Stimulated activated CD8-positive, alpha-beta memory T cell treated with anti-CD3 and anti-CD28 coated beads, Interleukin-15, amount 100 ng/mL, for 1 hour (primary cell): ENCODE data around the gene GGTLC2.
"Not testable (repeated sequence)": the region's sequence is repeated elsewhere in the genome, so short reads cannot be mapped to it uniquely, and the experiment has no call there.

Experiments used
- DNase-seq: peaks from one replicate; pipeline ENCODE4 v3.0.0-alpha.2; 2020; ENCODE audit warnings: low read depth

GGTLC2 gene

DNA sequence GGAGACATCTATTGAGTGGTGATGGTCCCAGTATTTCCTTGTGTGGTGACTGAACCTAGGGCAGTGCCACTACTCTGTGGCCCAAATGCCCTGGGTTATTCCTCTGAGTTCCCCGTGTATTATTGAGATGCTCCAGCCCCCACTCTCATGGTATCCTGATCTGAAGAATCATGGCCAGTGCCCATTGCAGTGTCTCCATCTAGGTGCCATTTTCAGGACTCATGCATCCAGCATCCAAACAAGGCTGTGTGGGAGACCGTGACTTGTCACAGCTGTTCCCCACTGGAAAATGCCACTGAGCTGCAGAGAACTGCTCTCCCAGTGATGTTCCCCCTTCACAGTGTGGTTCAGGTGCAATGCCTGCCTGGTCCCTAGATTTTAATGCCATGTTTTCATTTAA, 24.7 kb downstream of the GGTLC2 start:
- no peak for DNase-seq

DNA sequence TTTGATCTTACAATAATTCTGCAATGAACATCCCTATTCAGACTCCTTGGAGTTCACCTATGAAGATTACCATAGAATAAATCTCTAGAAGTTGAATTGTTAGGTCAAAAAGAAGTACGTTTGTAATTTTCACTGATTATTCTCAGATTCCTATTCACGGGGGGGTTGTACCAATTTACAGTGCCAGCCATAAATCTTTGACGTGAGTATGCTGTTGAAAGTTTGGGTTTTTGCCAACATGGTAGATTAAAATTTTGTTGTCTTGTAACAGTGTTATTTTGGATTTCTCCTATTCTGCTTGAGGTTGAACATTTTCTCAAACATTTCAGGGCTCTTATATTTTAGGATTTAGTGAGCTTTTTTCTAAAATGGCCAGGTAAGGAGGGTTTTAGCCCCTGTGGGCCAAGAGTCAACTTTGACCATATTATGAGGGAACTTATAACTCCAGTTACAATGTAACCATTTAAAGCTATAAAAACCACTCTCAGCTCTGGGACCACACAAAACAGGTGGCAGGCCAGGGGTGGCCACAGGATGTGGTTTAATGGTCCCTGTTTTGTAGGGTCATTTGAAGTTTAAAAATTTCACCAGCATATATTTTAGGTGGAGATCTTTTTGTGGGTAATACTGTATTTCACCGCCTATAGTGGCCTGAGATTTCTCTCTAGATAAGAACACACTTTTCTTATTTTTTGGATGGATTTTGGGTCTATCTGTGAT, 25.8 kb downstream of the GGTLC2 start:
- DNase-seq = no peak

DNA sequence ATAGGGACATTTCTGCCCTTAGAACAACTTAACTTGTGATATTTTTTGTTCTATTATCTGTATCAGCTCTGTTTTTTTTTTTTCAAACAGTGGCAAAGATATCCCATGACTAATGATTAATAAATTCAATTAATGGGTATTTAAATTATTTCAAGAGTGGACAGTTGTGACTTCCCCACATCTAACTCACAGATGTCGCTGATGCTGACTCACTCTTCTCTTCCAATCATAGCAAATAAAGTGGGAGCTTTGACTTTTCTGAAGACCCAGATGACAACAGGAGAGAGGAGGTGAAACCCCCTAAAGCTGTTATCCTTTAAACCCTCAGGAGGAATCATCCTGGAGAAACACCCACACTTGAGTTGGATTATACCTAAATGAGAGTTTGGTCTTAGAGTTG, 27.1 kb downstream of the GGTLC2 start:
- DNase-seq = no peak

DNA sequence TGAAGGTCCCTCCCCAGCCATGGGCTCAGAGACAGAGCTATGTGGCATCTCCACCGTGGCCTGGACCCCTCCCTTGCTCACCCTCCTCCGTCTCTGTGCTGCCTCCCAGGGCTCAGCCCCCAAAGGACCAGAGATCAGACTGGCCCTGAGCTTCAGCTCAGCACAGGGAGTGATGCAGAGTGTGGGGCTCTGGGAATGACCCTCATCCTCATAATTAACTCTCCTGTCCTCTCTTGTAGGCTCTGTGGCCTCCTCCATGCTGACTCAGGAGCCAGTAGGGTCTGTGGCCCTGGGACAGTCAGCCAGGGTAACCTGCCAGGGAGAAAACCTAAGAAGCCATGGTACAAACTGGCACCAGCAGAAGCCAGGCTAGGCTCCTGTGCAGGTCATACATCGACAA, 28.7 kb downstream of the GGTLC2 start:
- no peak for DNase-seq

DNA sequence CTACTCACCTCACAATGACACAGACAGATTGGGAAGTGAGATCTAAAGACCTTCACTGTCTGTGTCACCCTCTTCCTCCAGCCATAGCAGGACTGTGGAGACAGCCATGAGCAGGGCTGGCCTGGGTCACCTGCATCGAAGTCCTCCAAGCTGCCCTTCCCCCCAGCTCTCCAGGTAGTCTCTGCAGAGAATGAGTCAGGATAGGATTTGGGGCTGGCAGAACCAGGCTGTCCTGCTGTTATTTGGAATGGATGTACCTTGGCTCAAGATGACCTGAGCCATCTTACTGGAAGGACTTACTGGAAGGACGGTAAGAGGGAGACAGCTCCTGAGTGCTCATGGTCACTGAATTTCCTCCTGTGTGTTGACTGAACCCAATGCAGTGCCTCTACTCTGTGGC, 29.2 kb downstream of the GGTLC2 start:
- DNase-seq = no peak

DNA sequence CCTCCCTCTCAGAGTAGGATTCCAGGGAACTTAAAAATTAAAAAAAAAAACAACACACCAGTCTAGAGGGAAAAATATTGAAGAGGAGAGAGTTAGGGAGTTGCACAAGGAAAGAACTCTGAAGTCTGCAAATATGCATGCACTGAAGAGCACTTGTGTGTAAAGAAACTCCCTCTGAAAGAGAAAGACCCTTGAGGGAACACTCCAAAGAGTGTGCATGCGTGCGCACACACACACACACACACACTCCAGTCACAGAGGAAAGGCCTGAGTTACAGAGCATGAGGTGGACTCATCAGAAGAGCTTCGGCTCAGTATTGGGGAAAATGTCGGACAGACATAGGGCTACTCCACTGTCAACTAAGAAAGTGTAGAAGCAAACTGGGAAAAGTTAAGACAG, 30.1 kb downstream of the GGTLC2 start:
- DNase-seq = no peak

DNA sequence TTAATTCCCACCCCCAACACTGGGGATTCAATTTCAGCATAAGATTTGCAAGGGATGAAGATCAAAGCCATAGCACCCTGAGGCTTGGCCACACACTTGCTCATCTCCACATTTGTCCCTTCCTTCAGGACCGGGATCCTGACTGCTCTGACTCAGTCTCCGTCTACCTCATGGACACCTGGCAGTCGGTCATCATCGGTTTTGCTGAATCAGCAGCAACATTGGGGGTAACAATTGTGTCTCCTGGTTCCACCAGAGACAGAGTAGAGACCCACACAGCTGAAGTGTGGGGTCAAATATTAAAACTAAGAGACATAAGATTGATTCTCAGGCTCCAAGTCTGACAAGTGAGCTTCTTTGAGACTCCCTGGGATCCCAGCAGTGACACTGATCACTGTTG, 34.6 kb downstream of the GGTLC2 start:
- no peak for DNase-seq

DNA sequence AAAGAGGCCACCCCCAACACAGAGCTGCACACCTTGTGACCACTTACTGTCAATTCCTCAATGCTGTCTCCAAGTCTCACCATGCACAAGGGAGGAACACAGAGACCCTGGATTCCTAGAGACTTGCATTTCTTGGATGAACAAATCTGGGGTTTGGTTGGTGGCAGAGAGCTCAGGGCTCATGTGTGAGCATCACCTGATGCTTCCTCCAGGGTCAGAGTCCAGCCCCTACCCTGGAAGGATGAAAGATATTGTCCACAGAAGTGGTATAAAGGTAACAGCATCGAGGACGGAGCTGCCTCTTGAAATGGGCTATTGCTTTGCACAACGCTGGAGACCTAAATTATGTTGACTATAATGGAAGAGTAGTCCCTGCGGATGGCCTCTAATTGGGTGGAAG, 36.0 kb downstream of the GGTLC2 start:
- no peak for DNase-seq

DNA sequence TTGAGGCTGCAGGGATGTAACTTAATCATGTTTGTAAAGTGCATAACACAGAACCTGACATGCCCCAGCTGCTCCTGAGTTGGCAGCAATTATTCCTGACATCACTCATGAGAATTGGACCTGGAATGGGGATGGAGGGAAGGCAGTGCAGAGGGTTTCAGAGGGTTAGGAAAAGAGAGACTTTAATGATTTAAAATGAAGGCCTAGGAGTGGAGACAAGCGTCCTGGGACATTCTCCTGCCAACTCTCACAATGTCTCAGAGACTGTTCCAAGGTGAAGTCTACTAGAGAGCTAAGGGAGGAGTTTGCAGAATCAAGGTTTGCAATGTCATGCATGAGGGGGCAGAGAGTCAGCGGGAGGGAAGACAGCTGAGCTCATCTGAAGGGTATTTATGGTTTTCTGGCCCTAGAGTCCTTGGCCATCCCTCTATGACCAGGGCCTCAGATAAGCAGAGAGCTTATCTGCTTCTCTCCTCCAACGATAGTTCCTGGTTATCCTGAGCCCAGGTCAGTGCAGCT, 36.9 kb downstream of the GGTLC2 start:
- DNase-seq = no peak

DNA sequence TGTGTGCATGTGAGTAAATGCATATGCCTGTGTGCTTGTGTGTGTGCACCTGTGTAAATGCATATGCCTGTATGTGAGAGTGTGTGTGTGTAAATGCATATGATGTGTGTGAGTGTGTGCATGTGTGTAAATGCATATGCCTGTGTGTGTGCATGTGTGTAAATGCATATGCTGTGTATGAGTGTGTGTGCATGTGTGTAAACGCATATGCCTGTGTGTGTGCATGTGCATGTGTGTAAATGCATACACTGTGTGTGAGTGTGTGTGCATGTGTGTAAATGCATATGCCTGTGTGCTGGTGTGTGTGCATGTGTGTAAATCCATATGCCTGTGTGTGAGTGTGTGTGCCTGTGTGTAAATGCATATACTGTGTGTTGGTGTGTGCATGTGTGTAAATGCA, 37.8 kb downstream of the GGTLC2 start:
- no peak for DNase-seq

DNA sequence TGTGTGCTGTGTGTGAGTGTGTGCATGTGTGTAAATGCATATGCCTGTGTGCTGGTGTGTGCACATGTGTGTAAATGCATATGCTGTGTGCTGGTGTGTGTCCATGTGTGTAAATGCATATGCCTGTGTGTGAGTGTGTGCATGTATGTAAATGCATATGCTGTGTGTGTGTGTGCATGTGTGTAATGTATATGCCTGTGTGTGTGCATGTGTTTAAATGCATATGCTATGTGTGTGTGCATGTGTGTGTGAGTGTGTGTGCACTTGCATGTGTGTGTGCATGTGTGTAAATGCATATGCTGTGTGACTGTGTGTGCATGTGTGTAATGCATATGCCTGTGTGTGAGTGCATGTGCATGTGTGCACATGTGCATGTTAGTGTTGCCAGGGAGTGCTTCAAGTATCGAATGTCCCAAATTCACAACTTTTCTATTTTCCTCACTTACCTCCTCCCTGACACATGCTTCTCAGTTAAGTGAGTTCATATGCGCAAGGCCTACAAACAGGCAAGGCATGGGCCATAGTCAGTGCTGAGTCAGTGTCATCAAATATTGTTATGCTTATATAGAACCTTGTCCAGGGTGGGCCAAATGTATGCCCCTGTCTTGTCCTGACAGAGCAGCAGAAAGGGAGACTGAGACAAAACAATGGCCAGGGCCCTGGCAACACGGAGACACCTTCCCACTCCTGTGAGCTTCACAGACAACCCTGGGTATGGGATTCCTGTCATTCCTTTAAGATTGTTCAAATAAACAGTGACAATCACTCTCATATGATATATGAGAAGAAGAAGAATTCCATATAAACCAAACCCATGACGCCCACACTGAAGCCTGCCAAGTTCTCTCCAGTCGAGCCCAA, 38.6 kb downstream of the GGTLC2 start:
- DNase-seq = no peak

DNA sequence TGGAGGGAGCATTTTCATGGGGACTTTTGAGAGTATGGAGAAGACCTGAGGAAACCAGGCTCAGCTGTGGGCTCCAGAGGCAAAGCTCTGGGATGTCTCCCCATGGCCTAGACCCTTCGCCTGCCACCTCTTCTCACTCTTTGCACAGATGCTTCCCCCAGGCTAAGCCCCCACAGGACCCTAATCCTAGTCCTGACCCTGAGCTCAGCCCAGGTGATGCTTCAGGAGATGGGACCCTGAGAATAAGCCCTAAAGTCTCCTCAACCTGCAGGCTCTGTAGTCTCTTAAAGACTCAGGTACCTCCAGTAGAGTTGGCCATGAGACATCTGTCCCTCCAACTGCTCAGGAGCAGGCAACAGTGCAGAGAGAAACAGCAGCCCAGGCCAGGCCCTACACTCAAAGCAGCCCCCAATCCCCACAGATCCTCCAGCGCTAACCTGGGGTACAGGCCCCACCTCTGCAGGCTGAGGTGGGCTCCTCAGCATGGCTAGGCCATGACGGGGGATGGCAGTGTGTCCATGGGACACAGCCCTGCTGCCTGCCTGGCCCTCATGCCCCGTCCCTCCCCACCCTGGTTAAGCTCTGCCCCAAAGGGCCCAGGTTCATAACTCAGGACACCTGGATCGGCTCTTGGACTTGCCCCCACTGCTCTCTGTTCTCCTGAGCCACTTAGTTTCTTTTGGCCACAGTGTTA, 39.4 kb downstream of the GGTLC2 start:
- no peak for DNase-seq

DNA sequence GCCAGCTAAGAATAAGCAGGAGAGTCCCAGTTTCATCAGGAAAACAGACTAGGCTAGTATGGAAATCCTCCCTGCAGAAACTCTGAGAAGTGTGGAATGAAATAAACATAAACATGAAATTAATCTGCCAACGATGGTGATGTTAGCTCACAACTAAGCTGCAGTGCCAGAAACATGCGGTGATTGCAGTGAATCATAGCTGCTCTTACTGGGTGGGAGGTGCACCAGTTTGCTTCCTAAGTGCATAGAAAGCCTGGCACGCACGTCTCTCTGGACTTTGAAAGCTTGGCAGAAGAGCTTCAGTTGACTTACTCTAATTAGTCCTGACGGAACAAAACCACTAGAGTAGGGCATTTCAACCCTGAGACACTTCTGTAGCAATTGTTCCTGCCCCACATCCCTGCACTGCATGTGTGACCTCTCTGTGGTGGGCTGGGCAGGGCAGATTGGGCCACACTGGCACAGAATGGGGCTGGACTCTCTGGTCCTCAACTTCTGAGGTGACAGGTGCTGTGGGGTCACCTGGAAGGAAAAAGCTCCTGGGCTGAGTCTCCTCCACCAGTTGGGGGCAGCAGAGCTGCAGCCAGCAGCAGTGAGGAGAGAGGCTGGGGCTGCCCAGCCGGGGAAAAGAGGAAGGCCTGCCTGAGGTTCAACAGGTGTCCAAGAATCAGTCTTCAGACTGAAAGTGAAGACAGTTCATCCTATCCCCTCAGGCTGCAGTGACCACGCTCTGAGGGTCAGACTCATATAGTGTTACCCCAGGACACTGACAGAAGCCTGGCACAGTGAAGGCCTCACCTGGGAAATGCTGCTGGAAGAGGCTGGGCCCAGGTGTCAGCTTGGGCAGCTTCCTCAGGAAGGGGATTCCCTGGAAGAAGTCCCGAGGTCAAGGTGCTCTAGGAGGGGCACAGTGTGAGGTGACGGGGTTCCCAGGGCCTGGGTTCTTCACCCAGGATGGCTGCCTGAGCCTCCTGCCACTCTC, 40.5 kb downstream of the GGTLC2 start:
- no peak for DNase-seq

DNA sequence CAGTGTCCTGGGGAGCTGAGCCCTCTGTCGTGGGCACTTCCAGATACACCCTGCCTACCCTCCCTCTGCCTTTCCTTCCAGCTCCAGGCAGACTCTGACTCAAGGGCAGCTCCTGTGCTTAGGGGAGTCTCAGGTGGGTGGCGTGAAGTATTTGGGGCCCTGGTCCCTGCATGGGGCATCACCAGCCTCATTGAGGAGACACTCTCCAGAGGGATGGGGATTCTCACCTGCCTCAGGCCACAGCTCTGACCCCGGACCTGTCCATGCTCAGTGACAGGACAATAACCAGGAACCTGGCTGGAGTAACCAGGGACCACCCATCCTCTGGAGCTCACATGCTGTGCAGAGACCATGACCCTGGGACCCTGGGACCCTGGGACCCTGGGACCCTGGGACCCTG, 41.2 kb downstream of the GGTLC2 start:
- DNase-seq = no peak

DNA sequence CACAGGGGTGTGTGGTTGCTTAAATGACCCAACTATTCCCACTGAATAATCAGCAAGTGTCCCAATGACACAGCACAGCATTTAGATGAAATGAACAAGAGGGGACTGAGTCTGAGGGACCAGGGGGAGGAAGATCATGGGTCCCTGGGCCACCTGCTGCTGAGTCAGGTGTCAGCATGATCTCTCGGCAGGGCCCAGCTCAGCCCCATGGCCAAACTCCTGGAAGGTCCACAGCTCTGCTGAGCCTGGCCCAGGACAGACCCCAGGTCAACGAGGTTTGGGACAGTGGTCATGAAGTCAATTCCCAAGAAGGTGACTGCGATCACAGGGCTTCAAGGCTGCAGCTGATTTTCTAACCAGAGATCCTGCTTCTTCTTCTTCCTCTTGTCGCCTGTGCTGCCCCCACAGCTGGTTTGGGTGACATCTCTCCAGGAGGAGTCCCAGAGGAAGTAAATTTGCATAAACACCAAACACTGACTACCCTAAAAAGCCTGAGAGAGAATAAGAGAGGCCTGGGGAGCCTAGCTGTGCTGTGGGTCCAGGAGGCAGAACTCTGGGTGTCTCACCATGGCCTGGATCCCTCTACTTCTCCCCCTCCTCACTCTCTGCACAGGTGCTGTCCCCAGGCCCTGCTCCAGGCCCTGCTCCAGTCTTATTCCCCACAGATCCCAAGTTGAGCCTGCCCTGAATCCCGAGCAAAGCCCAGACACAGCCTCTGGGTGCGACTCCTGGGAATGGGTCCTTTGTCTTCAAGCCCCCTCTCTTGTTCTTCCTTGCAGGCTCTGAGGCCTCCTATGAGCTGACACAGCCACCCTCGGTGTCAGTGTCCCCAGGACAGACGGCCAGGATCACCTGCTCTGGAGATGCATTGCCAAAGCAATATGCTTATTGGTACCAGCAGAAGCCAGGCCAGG, 42.0 kb downstream of the GGTLC2 start:
- DNase-seq = not testable (repeated sequence)

DNA sequence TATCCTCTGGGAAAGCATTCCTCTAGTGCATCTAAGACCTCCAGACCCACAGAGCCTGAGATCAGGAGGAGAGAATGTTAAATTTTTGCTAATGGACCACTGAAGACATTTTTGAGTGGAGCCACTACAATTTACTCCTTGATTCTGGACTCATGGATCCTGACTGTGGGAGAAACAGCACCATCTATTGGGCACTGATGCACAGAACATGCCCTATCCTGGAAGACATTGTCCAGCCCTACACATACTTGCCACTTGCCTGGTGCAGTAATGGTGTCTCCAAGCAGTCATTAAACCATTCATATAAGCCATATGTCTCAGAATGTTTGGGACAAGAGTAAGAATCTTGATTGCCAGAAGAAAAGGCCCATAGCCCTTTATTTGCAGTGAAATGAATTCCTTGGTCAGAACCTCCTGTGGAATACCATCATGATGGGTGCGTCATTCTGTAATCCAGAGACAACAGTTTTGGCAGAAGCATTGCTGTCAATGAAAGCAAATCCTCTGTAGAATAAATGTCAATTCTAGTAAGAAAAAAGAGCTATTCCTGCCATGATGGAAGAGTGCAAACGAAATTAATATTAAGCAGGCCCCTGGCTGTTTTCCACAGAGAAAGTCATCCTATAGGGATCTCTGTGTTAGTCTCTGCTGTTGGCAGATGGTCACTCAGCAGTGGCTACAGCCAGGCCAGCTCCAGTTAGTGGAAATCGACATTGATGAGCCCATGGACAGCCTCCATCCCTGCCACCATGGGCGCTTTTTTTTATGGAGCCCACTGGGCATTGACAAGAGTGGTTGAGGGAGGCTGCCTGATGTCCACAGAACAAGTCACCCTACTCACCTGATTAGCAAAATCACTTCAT, 43.5 kb downstream of the GGTLC2 start:
- DNase-seq = no peak

DNA sequence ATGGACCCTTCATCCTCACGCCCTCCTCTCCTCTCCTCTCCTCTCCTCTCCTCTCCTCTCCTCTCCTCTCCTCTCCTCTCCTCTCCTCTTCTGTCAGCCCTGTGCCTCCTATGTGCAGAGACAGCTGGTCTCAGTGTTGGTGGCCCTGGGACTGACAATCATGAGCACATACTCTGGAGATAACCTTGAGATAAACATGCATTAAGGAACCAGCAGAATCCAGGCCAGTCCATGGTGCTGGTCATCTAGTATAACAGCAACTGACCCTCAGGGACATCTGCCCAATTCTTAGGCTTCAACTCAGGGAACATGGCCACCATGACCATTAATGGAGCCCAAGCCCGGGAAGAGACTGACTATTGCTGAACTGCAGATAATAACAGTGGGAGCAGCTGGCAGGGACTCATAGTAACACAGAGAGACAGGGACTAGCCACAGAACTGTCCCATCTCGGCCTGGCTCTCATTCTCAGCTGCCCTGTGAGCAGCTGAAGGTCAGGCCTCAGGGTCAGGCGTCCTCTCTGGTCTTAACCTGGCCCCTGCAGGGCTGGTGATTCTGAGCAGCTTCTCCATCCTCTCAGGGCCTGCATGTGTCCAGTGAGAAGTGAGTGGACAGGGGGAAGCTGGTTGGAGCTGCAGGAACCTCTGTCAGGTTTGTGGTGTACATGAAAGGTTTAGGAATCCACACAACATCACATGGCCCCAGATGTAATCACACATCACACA, 45.4 kb downstream of the GGTLC2 start:
- no peak for DNase-seq

DNA sequence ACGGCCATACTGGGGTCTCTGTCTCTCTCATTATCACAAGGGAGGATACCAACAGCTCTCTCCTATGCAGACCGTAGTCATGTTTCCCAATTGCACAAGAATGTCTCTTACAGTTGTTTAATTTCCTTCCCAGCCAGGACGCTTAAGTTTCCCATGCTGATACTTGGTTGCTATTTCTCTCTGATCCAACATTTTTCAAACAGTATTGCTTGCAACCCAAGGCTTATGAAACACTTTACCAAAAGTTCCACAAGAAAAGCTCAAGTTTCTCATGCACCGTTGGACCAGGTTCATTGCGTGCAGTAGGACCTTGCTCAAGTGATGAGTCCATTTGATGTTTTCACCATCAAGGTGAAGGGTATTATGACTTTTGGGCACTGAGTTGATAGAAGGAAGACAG, 46.6 kb downstream of the GGTLC2 start:
- no peak for DNase-seq
